ENCODE results near the gene AUH.

AUH gene

GRCh38 chr9:91305596-91306295, 56.0 kb downstream of the AUH start:
- Histone ChIP-seq H3K9me3 (ENCODE audit: low read depth, low read length) (no peaks in the 10 kb centered on the region), H3K9ac (ENCODE audit: insufficient read length) (no peak overlapping the region), H3K36me3 (ENCODE audit: insufficient read depth, low read length) (no peaks in the 10 kb centered on the region), H3K27ac (no peak overlapping the region), H3K4me3 (no peak overlapping the region)
- DNase-seq (ENCODE audit: low read depth, low spot score): no peak
- no peak for TF ChIP-seq EZH2 (IDR thresholded peaks at IDR 0.05)
- no peak for TF ChIP-seq POLR2AphosphoS5 (IDR thresholded peaks at IDR 0.05; ENCODE audit: borderline replicate concordance, low read depth, low read length)
- TF ChIP-seq FOXP2 (optimal IDR thresholded peaks at IDR 0.05; ENCODE audit: control extremely low read depth, extremely low read length, insufficient read depth): no peak

- H3K27ac ChIP-seq: no peak overlapping the region
- no peak for TF ChIP-seq FOXP2 (optimal IDR thresholded peaks at IDR 0.05; ENCODE audit: control extremely low read depth, extremely low read length, insufficient read depth)
- no peak for TF ChIP-seq EZH2 (IDR thresholded peaks at IDR 0.05)
- TF ChIP-seq POLR2AphosphoS5 (IDR thresholded peaks at IDR 0.05; ENCODE audit: borderline replicate concordance, low read depth, low read length): no peak
- DNase-seq (ENCODE audit: low read depth, low spot score): no peak
These were observed 57.8 kb downstream of the AUH start for GRCh38 chr9:91303741-91304415.

GRCh38 chr9:91302831-91303230, 58.9 kb downstream of the AUH start:
- TF ChIP-seq EZH2 (IDR thresholded peaks at IDR 0.05): no peak
- TF ChIP-seq FOXP2 (optimal IDR thresholded peaks at IDR 0.05; ENCODE audit: control extremely low read depth, extremely low read length, insufficient read depth): no peak

More at GRCh38 chr9:91303741-91304415, 57.8 kb downstream of the AUH start:
- Histone ChIP-seq H3K9me3 (ENCODE audit: low read depth, low read length) (no peaks in the 10 kb centered on the region), H3K9ac (ENCODE audit: insufficient read length) (no peak overlapping the region), H3K4me3 (no peak overlapping the region), H3K36me3 (ENCODE audit: insufficient read depth, low read length) (no peaks in the 10 kb centered on the region)

GRCh38 chr9:91301161-91301560, 60.6 kb downstream of the AUH start:
- Histone ChIP-seq H3K36me3 (ENCODE audit: insufficient read depth, low read length) (no peaks in the 10 kb centered on the region; the same call in 1 of the 2 replicates), H3K27ac (no peak overlapping the region), H3K9ac (ENCODE audit: insufficient read length) (no peak overlapping the region), H3K4me3 (no peak overlapping the region), H3K9me3 (ENCODE audit: low read depth, low read length) (no peaks in the 10 kb centered on the region)
- no peak for DNase-seq (ENCODE audit: low read depth, low spot score)
- TF ChIP-seq EZH2 (IDR thresholded peaks at IDR 0.05) (no peak), FOXP2 (optimal IDR thresholded peaks at IDR 0.05; ENCODE audit: control extremely low read depth, extremely low read length, insufficient read depth) (no peak), POLR2AphosphoS5 (IDR thresholded peaks at IDR 0.05; ENCODE audit: borderline replicate concordance, low read depth, low read length) (no peak)

More at GRCh38 chr9:91302831-91303230, 58.9 kb downstream of the AUH start:
- Histone ChIP-seq H3K9me3 (ENCODE audit: low read depth, low read length) (no peaks in the 10 kb centered on the region), H3K27ac (no peak overlapping the region), H3K36me3 (ENCODE audit: insufficient read depth, low read length) (no peaks in the 10 kb centered on the region), H3K9ac (ENCODE audit: insufficient read length) (no peak overlapping the region), H3K4me3 (no peak overlapping the region)
- no peak for DNase-seq (ENCODE audit: low read depth, low spot score)

- Histone ChIP-seq H3K9ac (ENCODE audit: insufficient read length) (no peak overlapping the region), H3K36me3 (ENCODE audit: insufficient read depth, low read length) (peaks cover 12% of the 10 kb centered on the region; the same call in 1 of the 2 replicates), H3K4me3 (no peak overlapping the region), H3K27ac (no peak overlapping the region), H3K9me3 (ENCODE audit: low read depth, low read length) (no peaks in the 10 kb centered on the region)
- no peak for TF ChIP-seq EZH2 (IDR thresholded peaks at IDR 0.05)
- no peak for TF ChIP-seq POLR2AphosphoS5 (IDR thresholded peaks at IDR 0.05; ENCODE audit: borderline replicate concordance, low read depth, low read length)
- no peak for TF ChIP-seq FOXP2 (optimal IDR thresholded peaks at IDR 0.05; ENCODE audit: control extremely low read depth, extremely low read length, insufficient read depth)
- DNase-seq (ENCODE audit: low read depth, low spot score): no peak
These were observed 63.4 kb downstream of the AUH start for GRCh38 chr9:91298311-91298710.

- no peak for DNase-seq (ENCODE audit: low read depth, low spot score)
- H3K27ac ChIP-seq: no peak overlapping the region
- TF ChIP-seq FOXP2 (optimal IDR thresholded peaks at IDR 0.05; ENCODE audit: control extremely low read depth, extremely low read length, insufficient read depth) (no peak), EZH2 (IDR thresholded peaks at IDR 0.05) (no peak), POLR2AphosphoS5 (IDR thresholded peaks at IDR 0.05; ENCODE audit: borderline replicate concordance, low read depth, low read length) (no peak)
These were observed 64.4 kb downstream of the AUH start for GRCh38 chr9:91297306-91297705.

GRCh38 chr9:91296354-91296753, 65.4 kb downstream of the AUH start:
- Histone ChIP-seq H3K4me3 (no peak overlapping the region), H3K27ac (no peak overlapping the region), H3K36me3 (ENCODE audit: insufficient read depth, low read length) (peaks cover 12% of the 10 kb centered on the region; the same call in 1 of the 2 replicates), H3K9ac (ENCODE audit: insufficient read length) (no peak overlapping the region), H3K9me3 (ENCODE audit: low read depth, low read length) (no peaks in the 10 kb centered on the region)
- TF ChIP-seq POLR2AphosphoS5 (IDR thresholded peaks at IDR 0.05; ENCODE audit: borderline replicate concordance, low read depth, low read length) (no peak), FOXP2 (optimal IDR thresholded peaks at IDR 0.05; ENCODE audit: control extremely low read depth, extremely low read length, insufficient read depth) (no peak), EZH2 (IDR thresholded peaks at IDR 0.05) (no peak)
- DNase-seq (ENCODE audit: low read depth, low spot score): no peak

More at GRCh38 chr9:91297306-91297705, 64.4 kb downstream of the AUH start:
- no peak overlapping the region for H3K9ac ChIP-seq (ENCODE audit: insufficient read length)
- peaks cover 12% of the 10 kb centered on the region; the same call in 1 of the 2 replicates for H3K36me3 ChIP-seq (ENCODE audit: insufficient read depth, low read length)
- no peak overlapping the region for H3K4me3 ChIP-seq
- no peaks in the 10 kb centered on the region for H3K9me3 ChIP-seq (ENCODE audit: low read depth, low read length)

- H3K4me3 ChIP-seq: no peak overlapping the region
- TF ChIP-seq FOXP2 (optimal IDR thresholded peaks at IDR 0.05; ENCODE audit: control extremely low read depth, extremely low read length, insufficient read depth): no peak
- TF ChIP-seq EZH2 (IDR thresholded peaks at IDR 0.05): no peak
- no peak for TF ChIP-seq POLR2AphosphoS5 (IDR thresholded peaks at IDR 0.05; ENCODE audit: borderline replicate concordance, low read depth, low read length)
- DNase-seq (ENCODE audit: low read depth, low spot score): no peak
- peaks cover 12% of the 10 kb centered on the region; the same call in 1 of the 2 replicates for H3K36me3 ChIP-seq (ENCODE audit: insufficient read depth, low read length)
- H3K9ac ChIP-seq (ENCODE audit: insufficient read length): no peak overlapping the region
- H3K9me3 ChIP-seq (ENCODE audit: low read depth, low read length): no peaks in the 10 kb centered on the region
- H3K27ac ChIP-seq: no peak overlapping the region
These were observed 66.4 kb downstream of the AUH start for GRCh38 chr9:91295357-91295756.
